Caco-2 (cell line): ENCODE measurements around the gene UBL4B. TPM values are rescaled to one million over a fixed set of nuclear protein-coding genes. Genes with fewer than 3 reads are reported as not detected.

Experiments
- BruUV-seq: library from RNA; stranded (reverse); fragments of 400-500 nt; replicated peaks from 2 replicates; lab custom pipeline; 2021; lab: Mats Ljungman, UMichigan
- CTCF ChIA-PET: fragments of 300-600 bp; sonication (Branson Sonifier 250); formaldehyde crosslinking; loops from one replicate; lab custom pipeline; 2022; ENCODE audit warnings: antibody characterized with exemption; lab: Charles Lee
- POLR2A ChIA-PET: fragments of 300-600 bp; sonication (Branson Sonifier 250); formaldehyde crosslinking; loops from one replicate; lab custom pipeline; 2022; ENCODE audit warnings: antibody characterized with exemption; lab: Charles Lee
- DNase-seq, 2 experiments: peaks; one replicate each; pipeline versions ENCODE4 v3.0.0 to v3.0.0-alpha.2; 2020 to 2022
- H3K27me3 ChIP-seq: replicated peaks from 2 replicates; pipeline ENCODE4 v1.6.0; 2011; ENCODE audit warnings: low read length; ENCODE audit not compliant: control insufficient read depth, insufficient read depth
- H3K36me3 ChIP-seq: 2 replicates; pipeline ENCODE4 v1.5.1; 2011; ENCODE audit warnings: low read length; ENCODE audit not compliant: control insufficient read depth, insufficient read depth
- H3K4me1 ChIP-seq: fragments of 250-450 bp; sonication (Bioruptor Pico); 2 replicates; pipeline ENCODE4 v1.5.1; 2020; ENCODE audit warnings: mild to moderate bottlenecking
- H3K4me3 ChIP-seq: 2 replicates; pipeline ENCODE4 v1.5.1; 2011; ENCODE audit warnings: low read depth, mild to moderate bottlenecking, control low read depth, low read length
- H3K9me3 ChIP-seq: fragments of 250-450 bp; sonication (Bioruptor Pico); 2 replicates; pipeline ENCODE4 v1.5.1; 2020; ENCODE audit warnings: mild to moderate bottlenecking, moderate library complexity
- H3K27ac Mint-ChIP-seq: one replicate; pipeline ENCODE4 v1.8.0; 2022; ENCODE audit warnings: mixed read lengths; ENCODE audit not compliant: unreplicated experiment
- H3K27me3 Mint-ChIP-seq: one replicate; pipeline ENCODE4 v1.8.0; 2022; ENCODE audit warnings: mixed read lengths; ENCODE audit not compliant: insufficient read depth, unreplicated experiment
- H3K36me3 Mint-ChIP-seq: one replicate; pipeline ENCODE4 v1.8.0; 2022; ENCODE audit warnings: mild to moderate bottlenecking, mixed read lengths; ENCODE audit not compliant: insufficient read depth, unreplicated experiment
- H3K4me1 Mint-ChIP-seq: one replicate; pipeline ENCODE4 v1.8.0; 2022; ENCODE audit warnings: low read depth, mixed read lengths; ENCODE audit not compliant: unreplicated experiment
- H3K4me3 Mint-ChIP-seq: one replicate; pipeline ENCODE4 v1.8.0; 2022; ENCODE audit warnings: mild to moderate bottlenecking, moderate library complexity, mixed read lengths; ENCODE audit not compliant: unreplicated experiment
- H3K9me3 Mint-ChIP-seq: one replicate; pipeline ENCODE4 v1.8.0; 2022; ENCODE audit warnings: mixed read lengths; ENCODE audit not compliant: unreplicated experiment
- CTCF ChIP-seq, 2 experiments: fragments of 200-600 bp in 1 of 2; IDR thresholded peaks; 1 replicate in 1 of 2; 2 replicates in 1 of 2; pipeline versions ENCODE4 v1.5.1 to v1.8.0; 2011 to 2022; ENCODE audit warnings: antibody characterized with exemption in 1 of 2, control low read depth in 1 of 2, inconsistent platforms in 1 of 2, low read depth in 1 of 2, low read length in 1 of 2, mild to moderate bottlenecking in 1 of 2, moderate library complexity in 1 of 2; ENCODE audit not compliant: insufficient read depth in 1 of 2, severe bottlenecking in 1 of 2, unreplicated experiment in 1 of 2
- intact Hi-C: fragments of 100-400 bp; cut with micrococcal nuclease; formaldehyde crosslinking; loops from one replicate; pipeline ENCODE4 v1.10.0; 2022; ENCODE audit not compliant: unreplicated experiment
- total RNA-seq: library from RNA; stranded (reverse); gene quantifications from 2 replicates; pipeline ENCODE4 v1.2.3, GENCODE V29; 2022

UBL4B gene
- total RNA-seq, 1 experiment from 2014 or later, result not detected

GRCh38 chr1:110070282-110070669 is 42.0 kb upstream of the UBL4B start:
- H3K4me1 Mint-ChIP-seq, result no peaks in the 10 kb centered on the region
- no peak for DNase-seq
- intact Hi-C loops, result no loop called here
- H3K9me3 Mint-ChIP-seq, result no peaks in the 10 kb centered on the region
- no peaks in the 10 kb centered on the region for H3K27me3 Mint-ChIP-seq
- TF ChIP-seq CTCF (IDR thresholded peaks at IDR 0.05; ENCODE audit: insufficient read depth in 1 of 2, low read depth in 1 of 2, low read length in 1 of 2, severe bottlenecking in 1 of 2, unreplicated experiment in 1 of 2), result no peak
- H3K36me3 Mint-ChIP-seq, result no peaks in the 10 kb centered on the region
- ChIA-PET CTCF (interaction anchor here (1.3 kb wide), 1 partner anchor 10 kb away, joined by 6 read pairs; no protein-coding TSS in a partner anchor), POLR2A (no interaction called here)
- Histone ChIP-seq H3K9me3 (no peaks in the 10 kb centered on the region), H3K27me3 (no peaks in the 10 kb centered on the region), H3K4me1 (no peaks in the 10 kb centered on the region), H3K4me3 (no peak overlapping the region), H3K36me3 (no peaks in the 10 kb centered on the region)
- no peak overlapping the region for H3K4me3 Mint-ChIP-seq
- BruUV-seq, result no TSS peak
- H3K27ac Mint-ChIP-seq, result no peak overlapping the region

- Histone ChIP-seq H3K9me3 (no peaks in the 10 kb centered on the region), H3K36me3 (no peaks in the 10 kb centered on the region), H3K27me3 (no peaks in the 10 kb centered on the region), H3K4me3 (no peak within 1 kb of the TSS), H3K4me1 (no peaks in the 10 kb centered on the region)
- Mint-ChIP-seq H3K36me3 (no peaks in the 10 kb centered on the region), H3K4me3 (no peak within 1 kb of the TSS), H3K27ac (no peak within 1 kb of the TSS), H3K9me3 (no peaks in the 10 kb centered on the region), H3K4me1 (no peaks in the 10 kb centered on the region), H3K27me3 (no peaks in the 10 kb centered on the region)
- no peak for DNase-seq
- POLR2A ChIA-PET, result no interaction called here
- intact Hi-C loops, result no loop called here
- no TSS peak for BruUV-seq
- CTCF ChIA-PET, result interaction anchor here (1.3 kb wide), 1 partner anchor 10 kb away, joined by 6 read pairs; no protein-coding TSS in a partner anchor
- no peak for TF ChIP-seq CTCF (IDR thresholded peaks at IDR 0.05; ENCODE audit: insufficient read depth in 1 of 2, low read depth in 1 of 2, low read length in 1 of 2, severe bottlenecking in 1 of 2, unreplicated experiment in 1 of 2)
Observed at GRCh38 chr1:110070671-110071242, 41.5 kb upstream of the UBL4B start, which contains the start of gene ALX3. ALX3 (minus strand) TSS chr1:110070672; CDS start chr1:110070612, 60 bp downstream.

- Histone ChIP-seq H3K4me1 (no peaks in the 10 kb centered on the region), H3K9me3 (no peaks in the 10 kb centered on the region), H3K27me3 (no peaks in the 10 kb centered on the region), H3K4me3 (no peak overlapping the region), H3K36me3 (no peaks in the 10 kb centered on the region)
- no peak overlapping the region for H3K4me3 Mint-ChIP-seq
- H3K4me1 Mint-ChIP-seq, result no peaks in the 10 kb centered on the region
- no peak for TF ChIP-seq CTCF (IDR thresholded peaks at IDR 0.05; ENCODE audit: insufficient read depth in 1 of 2, low read depth in 1 of 2, low read length in 1 of 2, severe bottlenecking in 1 of 2, unreplicated experiment in 1 of 2)
- no peaks in the 10 kb centered on the region for H3K36me3 Mint-ChIP-seq
- no peak overlapping the region for H3K27ac Mint-ChIP-seq
- BruUV-seq, result no TSS peak
- H3K9me3 Mint-ChIP-seq, result no peaks in the 10 kb centered on the region
- CTCF ChIA-PET, result no interaction called here
- DNase-seq, result no peak
- intact Hi-C loops, result no loop called here
- POLR2A ChIA-PET, result no interaction called here
- no peaks in the 10 kb centered on the region for H3K27me3 Mint-ChIP-seq
Observed at GRCh38 chr1:110074166-110074565, 38.1 kb upstream of the UBL4B start.
